Hepatocyte (in vitro differentiated cells): Measurements from ENCODE around the gene GPD1L.

Experiments
- EZH2 ChIP-seq: fragments of 200-600 bp; sonication (generic); IDR thresholded peaks from 2 replicates; pipeline ENCODE4 v1.6.1; 2016; ENCODE audit warnings: antibody characterized with exemption, mild to moderate bottlenecking, borderline replicate concordance
- EZH2phosphoT487 ChIP-seq: fragments of 200-600 bp; sonication (generic); IDR thresholded peaks from one replicate; pipeline ENCODE4 v1.6.1; 2018; ENCODE audit warnings: antibody characterized with exemption, mild to moderate bottlenecking, low read depth, moderate library complexity; ENCODE audit not compliant: unreplicated experiment, severe bottlenecking
- TF ChIP-seq, protein P1 (sequence below): fragments of 200-600 bp; sonication (generic); IDR thresholded peaks from 2 replicates; pipeline ENCODE4 v1.5.1; 2016; ENCODE audit warnings: antibody characterized with exemption, mild to moderate bottlenecking; ENCODE audit not compliant: poor library complexity

DNA sequence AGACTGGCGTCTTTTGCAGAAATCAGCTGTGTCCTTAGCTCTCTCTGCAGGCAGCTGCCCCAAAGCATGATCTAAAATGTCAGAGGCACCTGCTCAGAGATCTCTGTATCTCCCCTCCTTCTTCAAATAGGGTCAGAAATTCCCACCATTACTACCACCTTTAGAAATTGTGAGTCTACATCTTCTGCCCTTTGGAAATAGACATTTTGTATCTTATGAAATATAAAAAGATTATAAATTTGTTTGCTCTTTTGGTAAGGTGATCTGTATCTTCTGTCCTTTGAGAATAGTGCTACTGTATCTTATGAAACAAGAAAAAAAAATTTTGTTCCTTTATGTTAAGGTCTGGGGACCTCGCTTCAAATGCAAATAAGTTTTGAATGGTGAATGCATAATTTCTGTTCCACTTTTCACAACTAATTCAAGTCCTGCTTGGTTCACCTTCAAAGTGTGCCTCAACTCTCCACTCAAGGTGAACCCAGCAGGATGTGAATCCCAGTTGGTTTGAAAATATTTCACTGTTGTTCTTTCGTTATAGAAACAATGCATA lies 28.3 kb upstream of the GPD1L start:
- TF ChIP-seq EZH2 (no peak), EZH2phosphoT487 (no peak)
- TF ChIP-seq, protein P1, sequence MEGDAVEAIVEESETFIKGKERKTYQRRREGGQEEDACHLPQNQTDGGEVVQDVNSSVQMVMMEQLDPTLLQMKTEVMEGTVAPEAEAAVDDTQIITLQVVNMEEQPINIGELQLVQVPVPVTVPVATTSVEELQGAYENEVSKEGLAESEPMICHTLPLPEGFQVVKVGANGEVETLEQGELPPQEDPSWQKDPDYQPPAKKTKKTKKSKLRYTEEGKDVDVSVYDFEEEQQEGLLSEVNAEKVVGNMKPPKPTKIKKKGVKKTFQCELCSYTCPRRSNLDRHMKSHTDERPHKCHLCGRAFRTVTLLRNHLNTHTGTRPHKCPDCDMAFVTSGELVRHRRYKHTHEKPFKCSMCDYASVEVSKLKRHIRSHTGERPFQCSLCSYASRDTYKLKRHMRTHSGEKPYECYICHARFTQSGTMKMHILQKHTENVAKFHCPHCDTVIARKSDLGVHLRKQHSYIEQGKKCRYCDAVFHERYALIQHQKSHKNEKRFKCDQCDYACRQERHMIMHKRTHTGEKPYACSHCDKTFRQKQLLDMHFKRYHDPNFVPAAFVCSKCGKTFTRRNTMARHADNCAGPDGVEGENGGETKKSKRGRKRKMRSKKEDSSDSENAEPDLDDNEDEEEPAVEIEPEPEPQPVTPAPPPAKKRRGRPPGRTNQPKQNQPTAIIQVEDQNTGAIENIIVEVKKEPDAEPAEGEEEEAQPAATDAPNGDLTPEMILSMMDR = no peak
